ENCODE measurements around the gene GRIP2.

GRIP2 gene

GRCh38 chr3:14539742-14540491 lies at the start of gene GRIP2:
Gene GRIP2, minus strand, starts transcription at chr3:14540342. Its CDS starts 34 bp downstream, at chr3:14540308.
- no peak for DNase-seq (ENCODE audit: low spot score)

GRCh38 chr3:14588425-14589112 lies 48.4 kb upstream of the GRIP2 start:
- DNase-seq (ENCODE audit: low spot score) = no peak

GRCh38 chr3:14587740-14588360 lies 47.7 kb upstream of the GRIP2 start:
- DNase-seq (ENCODE audit: low spot score) = no peak

GRCh38 chr3:14586611-14587010 lies 46.5 kb upstream of the GRIP2 start:
- DNase-seq (ENCODE audit: low spot score) = no peak

- no peak for DNase-seq (ENCODE audit: low spot score)
These were observed 43.5 kb upstream of the GRIP2 start for GRCh38 chr3:14583548-14584091.

GRCh38 chr3:14582045-14582410 lies 41.9 kb upstream of the GRIP2 start:
- no peak for DNase-seq (ENCODE audit: low spot score)

- DNase-seq (ENCODE audit: low spot score) = no peak
These were observed 41.3 kb upstream of the GRIP2 start for GRCh38 chr3:14581334-14582044.

- DNase-seq (ENCODE audit: low spot score) = no peak
These were observed 37.8 kb upstream of the GRIP2 start for GRCh38 chr3:14577897-14578296.

- DNase-seq (ENCODE audit: low spot score) = no peak
These were observed 36.0 kb upstream of the GRIP2 start for GRCh38 chr3:14576163-14576562.

- DNase-seq (ENCODE audit: low spot score) = no peak
These were observed 34.0 kb upstream of the GRIP2 start for GRCh38 chr3:14574183-14574582.

- no peak for DNase-seq (ENCODE audit: low spot score)
These were observed 33.6 kb upstream of the GRIP2 start for GRCh38 chr3:14573706-14574105.

GRCh38 chr3:14570864-14571263 lies 30.7 kb upstream of the GRIP2 start:
- DNase-seq (ENCODE audit: low spot score) = no peak

- DNase-seq (ENCODE audit: low spot score) = no peak
These were observed 29.9 kb upstream of the GRIP2 start for GRCh38 chr3:14570089-14570488.

GRCh38 chr3:14569474-14570000 lies 29.4 kb upstream of the GRIP2 start:
- no peak for DNase-seq (ENCODE audit: low spot score)

GRCh38 chr3:14568269-14568668 lies 28.1 kb upstream of the GRIP2 start:
- DNase-seq (ENCODE audit: low spot score) = no peak

- DNase-seq (ENCODE audit: low spot score) = no peak
These were observed 26.7 kb upstream of the GRIP2 start for GRCh38 chr3:14566812-14567211.

- no peak for DNase-seq (ENCODE audit: low spot score)
These were observed 25.9 kb upstream of the GRIP2 start for GRCh38 chr3:14565868-14566588.

GRCh38 chr3:14564741-14565140 lies 24.6 kb upstream of the GRIP2 start:
- no peak for DNase-seq (ENCODE audit: low spot score)

GRCh38 chr3:14563946-14564539 lies 23.9 kb upstream of the GRIP2 start:
- no peak for DNase-seq (ENCODE audit: low spot score)

GRCh38 chr3:14562121-14562890 lies 22.2 kb upstream of the GRIP2 start:
- no peak for DNase-seq (ENCODE audit: low spot score)
